A549 (cell line): Measurements from ENCODE around the gene KCNQ1. TPM values are rescaled to one million over a fixed set of nuclear protein-coding genes. Genes with fewer than 3 reads are reported as not detected.
A peak's percentile ranks its signal among the peaks of the same experiment; 100 is the strongest.

Source experiments
- ATAC-seq, 2 experiments: fragments of 200-7000 bp in 1 of 2; fragments of >200 bp in 1 of 2; cut with Nextera tagmentation in 1 of 2; cut with Tn5 transposase in 1 of 2; 3 replicates each; pipeline versions ENCODE4 v1.8.0 to v1.9.1; 2018 to 2020; ENCODE audit warnings: mild to moderate bottlenecking in 1 of 2, moderate library complexity in 1 of 2
- CTCF ChIA-PET: fragments of 300-600 bp; sonication (Branson Sonifier 250); formaldehyde crosslinking; extraction: SDS; loops from one replicate; lab custom pipeline; 2021; ENCODE audit warnings: antibody characterized with exemption, inconsistent platforms; lab: Yijun Ruan, JAX
- POLR2A ChIA-PET: fragments of 350-600 bp; formaldehyde crosslinking; extraction: SDS; loops from one replicate; lab custom pipeline; 2021; ENCODE audit warnings: antibody characterized with exemption, inconsistent platforms; lab: Yijun Ruan, JAX
- DNase-seq, 2 experiments: peaks; one replicate each; pipeline versions ENCODE4 v3.0.0 to v3.0.0-alpha.2; 2011 to 2016; ENCODE audit warnings: low read depth in 1 of 2, low spot score in 1 of 2
- FAIRE-seq: peaks from 2 replicates; lab custom pipeline; 2011; peaks lifted over from hg19 to GRCh38; lab: Jason Lieb, UNC
- H3K27ac ChIP-seq, 2 experiments: fragments of >200 bp; sonication (Bioruptor Twin); formaldehyde crosslinking; 3 replicates each; pipeline ENCODE4 v1.5.1; 2016 to 2017
- H3K4me1 ChIP-seq: fragments of >200 bp; sonication (Bioruptor Twin); formaldehyde crosslinking; 3 replicates; pipeline ENCODE4 v1.6.1; 2016
- H3K4me2 ChIP-seq: fragments of >200 bp; sonication (Bioruptor Twin); formaldehyde crosslinking; 3 replicates; pipeline ENCODE4 v1.6.1; 2016
- H3K4me3 ChIP-seq: fragments of >200 bp; sonication (Bioruptor Twin); formaldehyde crosslinking; 3 replicates; pipeline ENCODE4 v1.5.1; 2016
- H3K9me3 ChIP-seq: fragments of >200 bp; sonication (Bioruptor Twin); formaldehyde crosslinking; 3 replicates; pipeline ENCODE4 v1.6.1; 2016
- CBX2 ChIP-seq: fragments of 200-600 bp; sonication (generic); IDR thresholded peaks from 2 replicates; pipeline ENCODE4 v1.6.1; 2016; ENCODE audit warnings: low read depth, mild to moderate bottlenecking, borderline replicate concordance
- EHF ChIP-seq: fragments of 250-450 bp; sonication (Bioruptor Pico); IDR thresholded peaks from 2 replicates; pipeline ENCODE4 v1.5.0; 2020; ENCODE audit warnings: mild to moderate bottlenecking
- EHMT2 ChIP-seq: fragments of 200-600 bp; sonication (generic); IDR thresholded peaks from 2 replicates; pipeline ENCODE4 v1.6.1; 2016; ENCODE audit warnings: antibody characterized with exemption, low read depth, mild to moderate bottlenecking, moderate library complexity
- FOSB ChIP-seq: fragments of 250-450 bp; sonication (Bioruptor Pico); IDR thresholded peaks from 2 replicates; pipeline ENCODE4 v1.5.0; 2020; ENCODE audit warnings: mild to moderate bottlenecking, moderate library complexity
- FOSL2 ChIP-seq, 2 experiments: fragments of 450-650 bp in 1 of 2; fragments of >200 bp in 1 of 2; sonication (Bioruptor Twin) in 1 of 2; formaldehyde crosslinking; IDR thresholded peaks; 2 replicates each; pipeline versions ENCODE4 v1.5.0 to v1.6.1; 2016 to 2020; ENCODE audit warnings: mild to moderate bottlenecking in 1 of 2, moderate library complexity in 1 of 2
- GATA3 ChIP-seq: IDR thresholded peaks from 2 replicates; pipeline ENCODE4 v1.6.1; 2012; ENCODE audit warnings: borderline replicate concordance
- HDAC2 ChIP-seq: fragments of 200-600 bp; sonication (generic); IDR thresholded peaks from 2 replicates; pipeline ENCODE4 v1.6.1; 2016
- HEYL ChIP-seq: fragments of 250-450 bp; sonication (Bioruptor Pico); IDR thresholded peaks from 2 replicates; pipeline ENCODE4 v1.8.0; 2021; ENCODE audit warnings: mild to moderate bottlenecking, moderate library complexity
- HOXB5 ChIP-seq: fragments of 250-450 bp; sonication (Bioruptor Pico); IDR thresholded peaks from 2 replicates; pipeline ENCODE4 v1.5.0; 2020; ENCODE audit warnings: mild to moderate bottlenecking, moderate library complexity
- JUN ChIP-seq, 2 experiments: fragments of >200 bp; sonication (Bioruptor Twin); formaldehyde crosslinking; IDR thresholded peaks; 2 replicates in 1 of 2; 3 replicates in 1 of 2; pipeline ENCODE4 v1.6.1; 2016 to 2017
- JUNB ChIP-seq: fragments of >200 bp; sonication (Bioruptor Twin); formaldehyde crosslinking; IDR thresholded peaks from 2 replicates; pipeline ENCODE4 v1.6.1; 2016
- KDM1A ChIP-seq: fragments of 200-600 bp; sonication (generic); IDR thresholded peaks from 2 replicates; pipeline ENCODE4 v1.6.1; 2016; ENCODE audit warnings: low read depth, mild to moderate bottlenecking
- MAFK ChIP-seq: fragments of 450-650 bp; IDR thresholded peaks from 2 replicates; pipeline ENCODE4 v1.6.1; 2014; ENCODE audit not compliant: partially characterized antibody
- MYC ChIP-seq: IDR thresholded peaks from 2 replicates; pipeline ENCODE4 v1.6.1; 2012; ENCODE audit warnings: mild to moderate bottlenecking, inconsistent platforms, low read length, improper control_type of control experiment, borderline replicate concordance
- NFE2L2 ChIP-seq: fragments of 150-350 bp; conservative IDR thresholded peaks from 2 replicates; pipeline ENCODE4 v1.6.1; 2014; ENCODE audit warnings: low read length
- NPAS2 ChIP-seq: fragments of 250-450 bp; sonication (Bioruptor Pico); IDR thresholded peaks from 2 replicates; pipeline ENCODE4 v1.8.0; 2022; ENCODE audit warnings: mild to moderate bottlenecking, moderate library complexity, borderline replicate concordance
- PHF8 ChIP-seq: fragments of 200-600 bp; sonication (generic); IDR thresholded peaks from 2 replicates; pipeline ENCODE4 v1.6.1; 2016; ENCODE audit warnings: low read depth, mild to moderate bottlenecking, antibody characterized with exemption, moderate library complexity, borderline replicate concordance
- POLR2A ChIP-seq: IDR thresholded peaks from 2 replicates; pipeline ENCODE4 v1.6.1; 2012; ENCODE audit warnings: mild to moderate bottlenecking, low read length
- POLR2AphosphoS2 ChIP-seq: conservative IDR thresholded peaks from 2 replicates; pipeline ENCODE4 v1.6.1; 2012; ENCODE audit warnings: low read length, improper control_type of control experiment, inconsistent platforms
- RNF2 ChIP-seq: fragments of 200-600 bp; sonication (generic); IDR thresholded peaks from 2 replicates; pipeline ENCODE4 v1.6.1; 2016; ENCODE audit warnings: low read depth, mild to moderate bottlenecking, antibody characterized with exemption, moderate library complexity, borderline replicate concordance
- SMC3 ChIP-seq: fragments of >200 bp; sonication (Bioruptor Twin); formaldehyde crosslinking; IDR thresholded peaks from 3 replicates; pipeline ENCODE4 v1.6.1; 2018; ENCODE audit warnings: inconsistent platforms
- TP53 ChIP-seq: fragments of 250-450 bp; sonication (Bioruptor Pico); IDR thresholded peaks from 2 replicates; pipeline ENCODE4 v1.5.0; 2021; ENCODE audit warnings: mild to moderate bottlenecking, moderate library complexity
- ZSCAN20 ChIP-seq: fragments of 250-450 bp; sonication (Bioruptor Pico); IDR thresholded peaks from 2 replicates; pipeline ENCODE4 v1.8.0; 2022; ENCODE audit warnings: mild to moderate bottlenecking, moderate library complexity
- WGBS: methylation state at CpG from one replicate; pipeline ENCODE4 v1.1.6; 2017; ENCODE audit errors: missing lambda C conversion rate; 5-methylcytosine and 5-hydroxymethylcytosine counted together
- polyA plus RNA-seq, 4 experiments: library from polyadenylated mRNA; depleted of rRNA in 3 of 4; stranded (reverse); fragments of >200 nt; fragmentation: RNase III in 1 of 4; extraction: RNeasy Plus Mini Kit Qiagen cat#74134 plus additional on column Dnase treatment in 1 of 4; gene quantifications; 2 replicates in 3 of 4; 3 replicates in 1 of 4; pipeline ENCODE4 v1.2.3, GENCODE V29; 2011 to 2017
- TF ChIP-seq, protein P1 (sequence below): fragments of 250-450 bp; sonication (Bioruptor Pico); IDR thresholded peaks from 2 replicates; pipeline ENCODE4 v1.5.0; 2020; ENCODE audit warnings: low read depth, mild to moderate bottlenecking, moderate library complexity
- TF ChIP-seq, protein P2 (sequence below): IDR thresholded peaks from 2 replicates; pipeline ENCODE4 v1.6.1; 2012
- TF ChIP-seq, protein P3 (sequence below): IDR thresholded peaks from 2 replicates; pipeline ENCODE4 v1.6.1; 2012; ENCODE audit warnings: low read depth, borderline replicate concordance

Gene KCNQ1
- polyA plus RNA-seq, 2 of the 4 experiments (the other 2 are of a cell fraction), result 0.14 to 0.17 TPM

DNA sequence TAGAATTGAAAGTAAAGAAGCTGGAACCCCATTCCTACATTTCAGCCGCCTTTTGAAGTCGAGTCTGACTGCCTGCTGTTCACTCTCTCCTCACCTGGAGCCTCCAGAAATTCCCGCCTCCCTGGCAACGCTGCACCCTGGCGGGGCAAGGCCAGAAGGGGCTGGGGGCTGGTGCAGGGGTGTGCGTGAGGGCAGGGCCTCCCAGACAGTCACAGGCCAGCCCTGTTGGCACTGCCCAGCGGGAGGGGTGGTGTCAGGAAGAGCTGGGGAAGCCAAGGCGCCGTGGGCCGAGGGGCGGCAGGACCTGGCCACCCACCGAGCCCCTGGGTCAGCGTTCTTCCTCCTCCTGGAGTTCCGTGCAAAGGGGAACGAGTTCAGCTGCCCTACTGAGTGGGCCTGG is 131.7 kb downstream of the KCNQ1 start:
- ATAC-seq (no peak), DNase-seq (no peak), FAIRE-seq (no peak)
- POLR2A ChIA-PET, result no interaction called here
- Histone ChIP-seq H3K27ac (no peak overlapping the region), H3K9me3 (no peaks in the 10 kb centered on the region), H3K4me3 (no peak overlapping the region), H3K4me1 (no peaks in the 10 kb centered on the region), H3K4me2 (no peak overlapping the region)
- CTCF ChIA-PET, result no interaction called here
- no peak for TF ChIP-seq RNF2
- TF ChIP-seq EHF (CRISPR knock-in tag), result no peak
- TF ChIP-seq MYC, result no peak
- TF ChIP-seq CBX2, result no peak
- TF ChIP-seq POLR2A, result no peak
- TF ChIP-seq POLR2AphosphoS2, result no peak
- TF ChIP-seq HDAC2, result no peak
- TF ChIP-seq NPAS2 (CRISPR knock-in tag), result no peak
- TF ChIP-seq JUN (IDR thresholded peaks at IDR 0.05), result no peak
- no peak for TF ChIP-seq HEYL (CRISPR knock-in tag)
- no peak for TF ChIP-seq MAFK
- TF ChIP-seq KDM1A, result no peak
- no peak for TF ChIP-seq HOXB5 (CRISPR knock-in tag)
- TF ChIP-seq, protein P1, sequence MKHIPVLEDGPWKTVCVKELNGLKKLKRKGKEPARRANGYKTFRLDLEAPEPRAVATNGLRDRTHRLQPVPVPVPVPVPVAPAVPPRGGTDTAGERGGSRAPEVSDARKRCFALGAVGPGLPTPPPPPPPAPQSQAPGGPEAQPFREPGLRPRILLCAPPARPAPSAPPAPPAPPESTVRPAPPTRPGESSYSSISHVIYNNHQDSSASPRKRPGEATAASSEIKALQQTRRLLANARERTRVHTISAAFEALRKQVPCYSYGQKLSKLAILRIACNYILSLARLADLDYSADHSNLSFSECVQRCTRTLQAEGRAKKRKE, result no peak
- no peak for TF ChIP-seq GATA3
- no peak for TF ChIP-seq ZSCAN20 (CRISPR knock-in tag)
- no peak for TF ChIP-seq FOSL2 (IDR thresholded peaks at IDR 0.05)
- no peak for TF ChIP-seq FOSL2 (CRISPR knock-in tag; IDR thresholded peaks at IDR 0.05)
- TF ChIP-seq FOSB (CRISPR knock-in tag), result no peak
- 67% methylated on average over 13 of the region's 15 CpGs for WGBS

DNA sequence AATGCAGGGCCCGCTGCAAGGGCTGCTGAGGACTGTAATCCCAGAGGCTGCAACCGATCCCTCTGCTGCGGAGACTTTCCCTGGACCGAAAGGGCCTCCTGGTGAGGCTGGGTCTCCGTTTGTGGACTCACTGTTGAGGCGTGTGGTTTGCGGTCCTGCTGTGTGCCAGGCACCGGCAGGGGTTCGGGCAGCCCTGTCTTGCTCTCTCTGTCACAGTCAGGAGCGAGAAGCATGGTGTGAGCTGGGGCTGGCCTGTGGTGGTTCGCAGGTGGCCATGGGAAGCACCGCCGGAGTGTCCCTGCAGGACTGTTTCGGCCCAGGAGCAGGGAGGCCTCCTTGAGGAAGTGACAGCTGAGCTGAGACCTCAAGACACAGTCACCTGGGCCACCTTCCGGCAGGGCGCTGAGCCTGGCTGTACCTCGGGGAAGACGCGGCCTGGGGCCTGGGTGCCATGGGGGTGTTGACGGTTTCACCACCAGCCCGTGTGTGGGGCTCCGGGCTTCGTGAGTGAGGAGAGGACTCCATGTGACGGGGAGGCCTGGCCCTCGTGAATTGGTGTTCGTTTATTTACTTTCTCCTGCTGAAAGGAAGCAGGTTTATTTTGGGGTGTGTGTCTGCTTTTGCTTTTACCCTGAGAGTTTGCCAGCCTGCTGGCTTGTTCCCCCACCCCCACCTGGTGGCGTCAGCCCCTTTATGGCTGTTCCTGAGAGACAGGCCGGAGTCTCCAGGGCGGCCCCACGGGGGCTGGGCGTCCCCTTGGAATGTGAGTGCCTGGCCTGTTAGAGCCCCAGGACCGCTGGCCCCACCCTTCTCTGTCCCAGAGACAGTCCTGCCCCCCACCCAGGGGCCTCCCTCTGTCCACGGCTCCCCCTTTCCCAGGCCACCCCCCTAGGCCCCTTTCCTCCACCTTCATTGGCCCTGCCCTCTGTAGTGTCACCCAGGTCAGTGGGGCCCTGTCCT is 132.5 kb downstream of the KCNQ1 start:
- Histone ChIP-seq H3K4me1 (no peaks in the 10 kb centered on the region), H3K27ac (no peak overlapping the region)
- TF ChIP-seq SMC3, result no peak
- TF ChIP-seq, protein P2, sequence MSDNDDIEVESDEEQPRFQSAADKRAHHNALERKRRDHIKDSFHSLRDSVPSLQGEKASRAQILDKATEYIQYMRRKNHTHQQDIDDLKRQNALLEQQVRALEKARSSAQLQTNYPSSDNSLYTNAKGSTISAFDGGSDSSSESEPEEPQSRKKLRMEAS, result no peak
- TF ChIP-seq, all 56 proteins: peak for 0
- WGBS, result 86% methylated on average over 19 of the region's 33 CpGs
- Histone ChIP-seq H3K4me2 (no peak overlapping the region), H3K4me3 (no peak overlapping the region), H3K9me3 (no peaks in the 10 kb centered on the region)
- ChIA-PET POLR2A (no interaction called here), CTCF (no interaction called here)
- FAIRE-seq (no peak), DNase-seq (no peak), ATAC-seq (no peak)

DNA sequence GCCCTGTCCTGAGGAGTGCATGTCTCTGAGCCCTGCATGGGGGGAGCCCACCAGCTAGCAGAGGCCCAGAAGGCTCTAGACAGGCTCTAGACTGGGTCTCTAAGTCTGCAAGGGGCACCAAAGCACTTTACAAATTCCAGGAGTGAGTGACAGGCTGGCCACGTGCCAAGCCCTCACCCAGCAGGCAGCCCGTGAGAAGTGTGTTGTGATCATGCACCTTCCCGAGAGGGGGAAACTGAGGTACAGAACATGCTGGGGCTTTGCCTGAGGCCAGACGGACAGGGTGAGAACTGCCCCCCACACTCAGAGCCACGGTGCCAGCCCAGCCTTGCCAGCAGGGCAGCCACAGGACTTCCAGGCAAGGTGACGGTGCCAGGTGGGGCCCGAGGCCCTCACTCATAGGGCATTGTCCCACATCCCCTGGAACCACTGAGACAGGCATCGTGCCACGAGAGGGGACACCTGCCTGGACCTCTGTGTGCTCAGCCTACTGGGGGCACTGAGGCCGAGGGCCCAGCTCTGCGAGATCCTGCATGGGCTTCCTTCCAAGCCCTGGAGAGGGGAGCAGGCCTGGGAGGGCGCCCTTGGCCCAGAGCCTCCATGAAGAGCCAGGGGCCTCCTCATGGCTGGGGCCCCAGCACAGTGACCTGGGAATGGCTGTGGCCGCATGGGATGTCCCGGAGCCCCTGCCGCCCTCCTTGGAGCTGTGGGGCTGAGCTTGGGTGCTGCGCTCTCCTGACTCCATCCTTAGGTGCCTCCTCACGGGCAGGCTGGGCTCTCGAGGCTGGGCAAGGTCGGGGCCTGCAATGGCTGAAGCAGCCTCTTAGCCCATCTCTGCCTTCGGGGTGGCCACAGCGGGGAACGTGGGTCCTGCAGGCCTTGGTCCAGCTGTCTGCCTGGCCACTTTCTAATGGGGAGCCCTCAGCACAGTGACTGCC is 133.5 kb downstream of the KCNQ1 start:
- WGBS, result 64% methylated on average over 5 of the region's 22 CpGs
- FAIRE-seq, result no peak
- H3K27ac ChIP-seq, result no peak overlapping the region

More for the DNA sequence above, 133.5 kb downstream of the KCNQ1 start:
- Histone ChIP-seq H3K4me2 (no peak overlapping the region), H3K4me3 (no peak overlapping the region), H3K4me1 (no peaks in the 10 kb centered on the region), H3K9me3 (no peaks in the 10 kb centered on the region)
- TF ChIP-seq POLR2A, result no peak
- TF ChIP-seq NFE2L2, result no peak
- TF ChIP-seq, protein P3, sequence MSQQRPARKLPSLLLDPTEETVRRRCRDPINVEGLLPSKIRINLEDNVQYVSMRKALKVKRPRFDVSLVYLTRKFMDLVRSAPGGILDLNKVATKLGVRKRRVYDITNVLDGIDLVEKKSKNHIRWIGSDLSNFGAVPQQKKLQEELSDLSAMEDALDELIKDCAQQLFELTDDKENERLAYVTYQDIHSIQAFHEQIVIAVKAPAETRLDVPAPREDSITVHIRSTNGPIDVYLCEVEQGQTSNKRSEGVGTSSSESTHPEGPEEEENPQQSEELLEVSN, result no peak
- TF ChIP-seq PHF8, result no peak
- TF ChIP-seq TP53, result no peak
- TF ChIP-seq EHF (CRISPR knock-in tag), result no peak
- no peak for TF ChIP-seq EHMT2
- no peak for TF ChIP-seq JUNB
- no peak for TF ChIP-seq MYC
- CTCF ChIA-PET, result no interaction called here
- POLR2A ChIA-PET, result no interaction called here
- peak in 1 of 2 experiments; percentile 10; a peak in 1 of 6 replicates for ATAC-seq
- no peak for DNase-seq
